CD4-positive, alpha-beta T cell treated with Interferon alpha-2 for 1 hour (primary cell): ENCODE measurements around the gene ARPC5.
A peak's percentile ranks its signal among the peaks of the same experiment; 100 is the strongest.

ENCODE experiments used
- DNase-seq, 2 donors: peaks; one replicate each; pipeline ENCODE4 v3.0.0-alpha.2; 2020 to 2022

ARPC5 gene

DNA sequence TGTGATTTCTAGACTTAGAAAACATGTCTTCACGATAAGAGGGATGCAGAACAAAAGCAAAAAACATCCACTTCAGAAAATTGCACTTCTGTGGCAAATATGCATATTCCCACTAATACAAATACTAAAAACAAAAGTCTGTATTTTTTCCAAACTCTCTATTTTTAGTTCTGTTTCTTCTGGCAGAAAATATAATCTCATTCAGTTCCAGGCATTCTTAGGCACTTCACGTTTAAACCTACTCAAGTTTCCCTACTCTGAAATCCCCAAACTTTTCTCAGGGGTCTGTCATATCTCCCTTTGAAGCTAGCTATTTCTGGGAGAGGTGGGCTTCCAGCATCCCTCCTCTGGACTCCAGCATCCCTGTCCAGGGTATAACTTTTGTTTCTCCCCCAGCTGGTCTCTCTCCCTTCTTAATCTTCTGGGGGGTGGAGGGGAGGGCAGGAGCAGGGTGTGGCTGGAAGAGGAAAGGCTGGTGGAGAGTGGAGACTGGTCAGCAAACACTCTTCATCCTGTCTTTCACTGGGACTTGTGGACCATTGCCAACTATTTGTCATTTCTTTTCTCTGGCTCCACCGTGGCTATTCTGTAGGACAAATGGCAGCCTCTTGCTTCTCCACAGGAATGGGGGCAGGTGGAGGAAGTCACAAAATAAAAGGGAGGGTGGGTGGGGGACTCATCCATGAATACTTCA is 25.7 kb downstream of the ARPC5 start:
- no peak for DNase-seq

DNA sequence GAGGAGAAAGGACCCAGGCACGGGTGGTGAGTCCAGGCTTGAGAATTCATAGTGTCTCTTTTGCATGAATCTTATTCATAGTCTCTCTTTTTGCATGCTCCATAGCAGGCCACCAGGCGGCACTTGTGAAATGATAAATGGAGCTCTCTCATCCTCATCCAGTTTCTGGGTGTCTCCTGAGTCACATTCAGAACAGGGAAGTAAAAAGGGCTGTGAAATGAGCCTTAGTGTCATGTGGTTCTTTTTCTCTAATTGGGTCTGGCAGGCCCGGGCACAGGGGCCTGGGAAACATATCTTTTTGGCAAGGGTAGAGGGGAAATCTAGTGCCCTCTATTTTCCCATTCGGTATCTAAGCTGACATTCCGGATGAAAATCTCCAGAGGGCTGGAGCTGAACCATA is 26.3 kb downstream of the ARPC5 start:
- DNase-seq = peak in 1 of 2 donors; percentile 45

DNA sequence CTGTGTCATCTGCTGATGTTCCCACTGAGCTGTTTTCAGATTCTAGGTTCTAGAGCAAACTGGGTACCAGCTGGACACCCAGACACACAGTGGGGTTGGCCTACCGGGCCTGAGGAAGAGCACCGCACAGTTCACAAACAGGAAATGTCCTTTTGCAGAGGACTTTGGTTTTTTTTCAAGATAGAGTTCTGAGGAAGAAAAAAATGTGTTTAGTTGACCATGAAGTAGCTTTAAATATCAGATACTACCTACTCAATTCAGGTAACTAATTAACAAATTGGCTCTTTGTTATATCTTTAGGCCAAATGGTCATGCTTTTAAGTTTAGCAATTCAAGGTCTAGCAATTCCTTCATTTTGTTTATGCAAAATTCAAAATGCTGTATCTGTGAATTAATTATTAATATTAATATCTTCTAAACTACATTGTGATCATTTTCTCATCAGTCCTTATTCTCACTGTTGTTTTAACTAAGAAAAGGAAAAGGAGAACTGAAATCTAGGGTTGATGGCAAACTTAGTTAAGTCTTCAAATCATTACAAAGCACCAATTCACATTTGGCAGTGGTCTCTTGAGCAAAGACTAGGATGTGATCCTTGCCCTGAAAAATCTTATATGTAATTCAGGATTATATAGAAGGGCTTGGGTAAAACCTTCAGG is 28.1 kb downstream of the ARPC5 start:
- no peak for DNase-seq

DNA sequence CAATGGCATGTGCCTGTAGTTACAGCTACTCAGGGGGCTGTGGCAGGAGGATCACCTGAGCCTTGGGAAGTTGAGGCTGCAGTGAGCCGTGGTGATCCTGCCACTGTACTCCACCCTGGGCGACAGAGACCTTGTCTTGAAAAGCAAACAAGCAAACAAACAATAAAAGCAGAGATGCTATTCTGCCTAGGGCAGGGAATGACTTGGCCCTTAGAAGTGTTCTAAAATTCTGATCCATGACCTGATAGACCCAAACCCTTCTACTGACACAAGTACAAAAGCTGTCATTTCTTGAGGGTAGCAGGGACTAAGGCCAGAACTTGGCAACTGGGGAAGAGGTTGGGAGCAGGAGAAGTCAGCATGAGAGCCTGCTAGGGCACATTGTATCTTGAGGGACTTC is 29.7 kb downstream of the ARPC5 start:
- DNase-seq = no peak

DNA sequence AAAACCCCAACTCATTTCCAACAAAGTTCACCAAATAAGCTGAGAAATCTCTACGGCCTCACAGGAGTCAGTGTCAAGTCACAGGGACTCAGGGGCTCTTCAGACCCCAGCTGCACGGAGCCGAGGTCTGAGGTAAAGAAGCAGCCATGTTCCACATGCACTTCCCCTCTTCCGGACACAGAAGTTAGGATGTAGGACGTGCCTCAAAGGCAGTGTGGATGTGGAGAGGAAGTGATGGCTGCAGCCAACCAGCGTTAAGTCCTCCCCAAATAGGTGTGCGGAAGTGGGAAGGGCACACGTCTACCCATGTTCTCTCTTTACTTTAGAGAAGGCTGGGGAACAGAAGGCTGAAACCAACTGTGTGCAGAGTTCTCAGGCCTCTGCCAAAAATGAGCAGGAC is 30.8 kb downstream of the ARPC5 start:
- peak in 1 of 2 donors; percentile 20 for DNase-seq

DNA sequence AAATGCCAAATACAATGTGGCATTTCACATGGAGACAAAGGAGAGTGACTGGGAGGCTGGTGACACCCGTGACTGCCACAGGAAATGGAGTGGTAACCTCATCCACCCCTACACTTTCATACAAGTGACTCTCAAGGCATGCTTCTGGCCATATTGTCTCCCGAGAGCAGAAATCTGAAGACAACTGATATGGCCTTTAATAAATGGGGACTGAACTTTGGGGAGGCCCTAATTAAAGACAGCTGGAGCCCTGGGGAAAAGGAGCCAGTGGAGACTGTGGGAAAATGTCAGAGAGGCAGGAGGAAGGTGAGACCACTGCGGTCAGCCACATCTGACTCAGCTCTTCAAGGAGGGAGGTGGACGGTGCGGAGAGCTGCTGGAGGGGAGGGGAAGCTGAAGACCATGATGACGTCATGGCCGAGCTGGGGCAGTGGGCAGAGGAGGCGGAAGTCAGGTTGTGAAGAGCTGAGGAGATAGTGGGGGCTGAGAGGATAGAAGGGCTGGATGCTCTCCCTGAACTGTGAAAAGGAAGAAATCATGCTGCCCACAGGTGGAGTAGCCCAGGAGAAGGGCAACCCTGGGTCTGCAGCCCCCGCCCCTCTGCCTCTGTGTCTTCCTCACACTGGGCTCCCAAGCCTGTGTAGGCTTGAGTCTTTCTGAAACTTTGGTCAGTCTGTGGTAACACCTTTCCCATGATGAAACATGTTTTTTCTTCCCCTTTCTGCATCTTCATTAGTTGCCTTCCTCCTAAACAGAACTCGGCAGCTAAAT is 31.4 kb downstream of the ARPC5 start:
- DNase-seq = peak in 1 of 2 donors; percentile 62

DNA sequence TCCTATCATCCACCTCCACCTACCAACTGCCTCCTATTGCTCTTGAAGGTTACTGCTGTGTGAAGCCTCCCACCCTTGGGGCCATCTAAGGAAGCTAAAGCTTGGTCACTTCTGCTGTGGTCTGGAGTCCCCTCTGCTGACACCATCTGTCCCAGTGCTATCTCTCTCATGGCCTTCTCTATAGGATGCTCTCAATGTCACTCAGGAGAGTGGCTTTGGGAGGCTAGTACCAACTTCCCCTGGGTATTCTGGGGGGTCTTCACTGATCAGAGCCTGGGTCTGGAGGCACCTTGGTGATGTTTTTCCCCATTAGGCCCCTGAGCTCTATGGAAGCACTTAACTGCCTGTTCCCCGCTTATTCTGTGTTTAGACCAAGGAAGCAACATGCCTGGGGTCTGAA is 33.1 kb downstream of the ARPC5 start:
- DNase-seq = no peak

DNA sequence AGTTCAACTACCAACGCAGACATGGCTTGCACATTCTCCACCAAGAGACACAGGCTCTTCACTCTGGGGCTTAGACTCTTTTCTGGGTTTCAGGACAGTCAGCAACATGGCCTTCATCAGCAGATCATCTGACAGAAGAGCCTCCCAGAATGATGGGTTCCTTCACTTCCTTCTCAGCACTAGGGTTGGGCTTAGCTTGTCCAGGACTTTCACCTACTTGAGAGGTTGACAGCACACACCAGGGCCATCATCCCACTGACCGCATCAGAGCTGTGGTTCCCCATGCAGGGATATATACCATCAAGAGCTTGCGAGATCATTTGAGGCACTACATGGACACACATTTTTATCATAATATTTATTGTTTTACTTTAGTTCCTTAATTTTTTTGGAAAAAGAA is 34.9 kb downstream of the ARPC5 start:
- DNase-seq = no peak

DNA sequence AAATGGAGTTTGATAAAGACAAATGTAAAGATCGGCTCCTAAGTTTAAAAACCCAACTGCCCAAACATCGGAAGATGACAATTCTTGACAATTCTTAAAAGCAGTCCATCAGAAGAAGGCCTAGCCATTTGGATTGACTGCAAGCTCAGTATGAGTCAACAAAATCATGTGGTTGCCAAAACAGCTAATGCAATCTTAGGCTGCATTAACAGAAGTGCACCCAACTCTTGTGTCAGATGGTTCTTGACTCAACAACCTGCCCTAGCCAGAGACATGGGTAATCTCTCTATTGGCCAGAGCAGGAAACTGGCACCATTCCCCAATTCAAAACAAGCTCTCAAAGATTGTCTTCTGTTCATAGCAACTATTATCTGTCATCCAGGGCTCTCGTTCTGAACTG is 35.4 kb downstream of the ARPC5 start:
- DNase-seq = peak in 1 of 2 donors; percentile 33

DNA sequence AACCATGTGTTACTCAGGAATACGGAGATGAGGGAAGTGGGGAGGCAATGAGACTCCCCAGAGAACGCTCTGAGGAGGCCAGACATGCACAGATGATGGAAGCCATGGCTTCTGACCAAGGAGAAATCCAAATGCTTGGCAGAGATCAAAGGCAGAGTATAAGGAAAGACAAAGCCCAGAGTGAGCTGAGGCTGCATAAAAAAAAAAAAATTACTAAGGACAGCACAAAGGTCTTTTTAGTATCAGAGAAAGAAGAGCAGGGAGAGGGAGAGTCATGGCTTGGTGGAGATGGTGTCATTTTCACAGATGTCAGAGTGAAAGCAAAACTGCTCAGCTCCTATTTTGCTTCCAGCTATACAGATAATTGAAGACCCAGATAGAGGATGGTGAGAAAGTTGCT is 37.2 kb downstream of the ARPC5 start:
- no peak for DNase-seq

DNA sequence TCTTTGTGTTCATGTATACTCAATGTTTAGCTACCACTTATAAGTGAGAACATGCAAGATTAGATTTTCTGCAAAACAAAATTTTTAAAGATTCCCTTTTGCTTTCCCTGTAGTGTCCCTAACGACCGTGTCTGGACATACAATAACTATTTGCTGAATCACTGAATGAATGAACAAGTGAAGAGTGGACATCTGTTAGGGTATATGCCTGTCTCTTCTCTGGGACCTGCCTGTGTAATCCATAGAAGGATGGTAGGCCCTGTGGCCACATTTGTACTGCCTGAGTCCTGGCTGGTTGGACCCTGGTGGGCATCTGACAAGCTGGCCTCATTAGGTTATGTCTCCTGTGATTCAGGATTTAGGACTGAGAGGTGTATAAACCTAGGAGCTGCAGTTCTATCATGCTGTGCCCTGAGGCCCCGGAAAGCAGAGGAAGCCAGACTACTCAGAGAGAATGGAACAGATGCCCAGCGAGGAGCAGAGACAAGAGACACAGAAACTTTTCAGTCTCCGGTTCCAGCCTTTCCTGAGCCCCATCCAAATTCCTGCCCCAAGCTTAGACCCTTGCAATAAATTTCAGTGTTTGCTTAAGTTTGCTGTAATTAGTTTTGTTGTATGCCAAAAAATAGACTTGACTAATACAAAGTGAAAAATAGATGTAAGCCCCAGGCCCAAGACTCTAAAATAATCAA is 37.8 kb downstream of the ARPC5 start:
- no peak for DNase-seq

DNA sequence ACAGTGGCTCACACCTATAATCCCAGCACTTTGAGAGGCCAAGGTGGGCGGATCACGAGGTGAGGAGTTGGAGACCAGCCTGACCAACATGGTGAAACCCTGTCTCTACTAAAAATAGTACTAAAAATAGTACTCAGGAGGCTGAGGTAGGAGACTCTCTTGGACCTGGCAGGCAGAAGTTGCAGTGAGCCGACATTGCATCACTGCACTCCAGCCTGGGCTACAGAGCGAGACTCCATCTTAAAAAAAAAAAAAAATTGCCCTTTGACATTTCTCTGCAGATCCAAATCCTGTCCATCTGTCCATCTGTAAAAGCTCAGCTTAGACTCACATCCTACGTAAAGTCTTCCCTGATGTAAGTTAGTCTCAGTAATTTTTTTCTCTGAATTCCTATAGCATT is 39.1 kb downstream of the ARPC5 start:
- DNase-seq = no peak

DNA sequence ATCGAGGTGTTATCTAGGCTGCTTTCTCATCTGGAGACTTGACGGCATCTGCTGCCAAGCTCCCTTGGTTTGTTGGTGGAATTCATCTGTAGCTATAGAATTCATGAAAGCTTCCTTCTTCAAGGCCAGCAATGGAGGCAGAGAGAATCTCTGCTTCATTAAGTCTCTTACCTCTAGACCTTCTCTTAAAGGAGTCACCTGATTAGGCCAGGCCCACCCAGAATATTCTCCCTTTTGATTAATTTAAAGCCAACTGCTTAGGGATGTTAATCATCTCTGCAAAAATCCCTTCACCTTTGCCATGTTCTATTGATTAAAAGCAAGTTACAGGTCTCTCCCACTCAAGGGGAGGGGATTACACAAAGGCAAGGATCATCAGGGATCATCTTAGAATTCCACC is 40.0 kb downstream of the ARPC5 start:
- DNase-seq = no peak

DNA sequence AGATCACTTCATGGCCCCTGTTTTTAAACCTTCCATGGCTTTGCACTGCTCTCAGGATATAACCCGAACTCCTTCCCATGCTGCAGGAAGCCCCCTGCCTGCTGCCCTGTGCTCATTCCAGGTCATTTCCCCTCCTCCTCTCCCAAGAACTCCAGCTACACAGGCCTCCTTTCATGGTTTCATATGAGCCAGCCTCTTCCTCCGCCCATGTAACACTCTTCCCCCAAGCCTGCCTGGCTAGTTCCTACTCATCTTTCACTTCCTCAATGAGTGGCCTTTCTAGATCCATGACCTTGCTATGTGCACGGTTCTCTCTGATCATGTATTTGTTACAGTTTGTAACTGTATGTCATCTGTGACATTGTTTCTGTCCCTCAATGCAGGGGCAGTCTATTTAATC is 42.2 kb downstream of the ARPC5 start:
- DNase-seq = peak in 1 of 2 donors; percentile 39

DNA sequence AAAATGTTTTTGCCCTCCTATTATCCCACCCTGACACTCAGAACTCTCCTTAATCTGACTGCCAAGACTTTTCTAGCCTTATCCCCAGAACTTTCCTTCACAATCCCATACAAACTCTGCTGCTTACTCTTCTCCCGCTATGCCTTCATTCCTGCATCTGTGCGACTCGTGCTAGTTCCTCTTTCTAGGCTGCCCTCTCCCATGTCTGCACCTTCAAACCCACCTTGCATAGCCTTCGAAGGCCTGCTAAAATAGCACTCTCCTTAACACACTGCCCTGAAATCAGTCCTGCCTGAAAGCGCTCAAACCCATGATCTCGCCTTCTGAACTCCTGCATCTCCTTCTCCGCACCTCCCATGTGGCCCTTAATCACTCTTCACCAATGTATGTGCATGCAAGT is 42.9 kb downstream of the ARPC5 start:
- DNase-seq = no peak

DNA sequence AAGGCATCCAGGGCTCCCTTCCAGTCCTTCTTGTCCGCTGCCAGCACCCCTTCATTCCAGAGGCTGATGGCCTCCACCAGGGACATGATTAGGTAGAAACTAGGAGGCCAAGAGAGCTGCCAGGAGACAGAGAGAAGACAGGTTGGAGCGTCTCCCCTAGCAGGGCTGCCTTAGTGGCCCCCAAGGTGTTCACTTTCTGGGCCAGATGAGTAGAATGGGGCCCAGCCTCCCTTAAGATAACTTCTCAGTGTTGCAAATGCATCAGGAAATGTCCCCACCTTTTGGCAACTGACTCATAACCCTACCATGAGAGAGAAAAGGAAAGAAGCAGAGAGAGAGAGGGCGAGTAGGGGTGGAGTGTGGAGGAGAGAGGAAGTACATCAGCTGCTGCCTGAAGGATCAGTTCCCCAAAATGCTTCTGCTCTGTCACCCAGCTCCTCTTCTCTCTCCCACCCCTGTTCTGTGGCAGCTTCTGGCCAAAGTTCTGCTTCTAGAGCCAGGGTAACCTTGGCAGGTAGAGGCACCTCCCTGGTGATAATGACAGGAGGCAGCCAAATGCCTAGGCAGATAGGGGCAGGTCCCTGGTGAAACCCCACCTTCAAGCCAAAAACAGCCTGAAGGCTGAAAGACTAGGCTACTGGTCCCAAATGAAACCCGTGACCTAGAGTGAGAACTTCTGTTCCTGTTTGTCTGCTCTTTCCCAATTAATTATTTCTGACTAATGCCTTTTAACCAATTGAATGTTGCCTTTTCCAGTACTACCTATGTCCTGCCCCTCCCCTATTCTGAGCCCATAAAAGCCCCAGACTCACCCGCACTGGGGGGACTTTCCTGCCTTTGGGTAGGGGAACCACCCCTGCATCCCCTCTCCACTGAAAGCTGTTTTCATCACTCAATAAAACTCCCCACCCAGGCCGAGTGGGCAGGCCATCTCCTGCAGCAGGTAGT is 45.1 kb downstream of the ARPC5 start, which contains the start of gene NCF2:
NCF2 (minus strand) TSS at position 216 of the 948 bp plus-strand sequence; CDS start at position 86, 130 bp downstream.
- DNase-seq = peak; percentile 37 to 79

DNA sequence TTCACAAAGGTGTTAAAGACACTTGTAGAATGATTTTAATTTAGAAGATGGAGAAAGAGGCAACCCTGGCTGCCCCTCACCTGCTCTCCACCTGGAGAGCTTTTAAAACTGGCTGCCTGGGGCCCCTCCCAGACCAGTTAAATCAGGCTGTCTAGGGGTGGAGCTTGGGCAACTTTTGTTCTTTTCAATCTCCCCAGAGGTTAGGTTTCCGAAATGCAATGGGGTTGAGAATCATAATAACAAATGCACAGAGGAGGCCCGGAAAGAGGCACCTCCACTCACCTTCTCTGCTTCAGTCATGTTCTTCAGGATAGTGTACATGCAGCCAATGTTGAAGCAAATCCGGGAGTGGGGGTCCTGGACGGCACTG is 45.7 kb downstream of the ARPC5 start:
- DNase-seq = no peak

DNA sequence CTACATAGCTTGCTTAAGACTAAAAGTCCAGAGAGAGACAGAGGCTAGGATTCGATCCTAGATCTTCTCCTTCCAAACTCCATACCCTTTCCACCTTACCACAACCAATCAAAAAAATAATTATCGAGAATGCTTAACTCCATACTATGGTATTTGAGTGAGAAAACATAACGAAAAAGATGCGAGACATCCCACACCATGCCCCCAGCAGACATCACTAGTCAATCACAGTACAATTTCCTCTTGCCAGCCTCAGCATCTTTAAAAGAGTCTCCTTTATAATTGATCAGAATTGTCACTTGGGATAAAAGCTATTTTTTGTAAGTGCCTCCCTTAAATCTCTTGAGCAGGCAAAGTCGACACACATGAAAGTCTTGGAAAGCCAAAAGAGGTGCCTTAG is 46.2 kb downstream of the ARPC5 start:
- no peak for DNase-seq

DNA sequence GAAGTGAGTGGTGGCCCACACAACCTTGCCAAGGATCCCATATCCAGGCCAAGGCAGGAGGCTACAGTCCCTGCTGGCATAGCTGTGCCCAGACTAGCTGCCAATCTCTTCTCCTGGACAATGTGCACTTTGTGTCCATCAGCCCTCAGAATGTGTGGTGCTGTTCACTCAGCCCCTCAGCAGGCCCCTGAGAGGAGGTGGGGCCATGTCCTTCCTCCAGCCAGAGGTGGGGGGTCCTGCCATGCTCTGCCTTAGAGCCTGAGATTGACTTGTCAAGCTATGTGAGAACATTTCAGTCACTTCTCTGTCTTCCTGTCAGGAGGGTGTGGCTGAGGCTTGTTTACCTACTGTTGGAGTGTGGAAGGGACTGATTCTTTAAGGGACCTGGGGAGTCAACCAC is 46.8 kb downstream of the ARPC5 start:
- no peak for DNase-seq

DNA sequence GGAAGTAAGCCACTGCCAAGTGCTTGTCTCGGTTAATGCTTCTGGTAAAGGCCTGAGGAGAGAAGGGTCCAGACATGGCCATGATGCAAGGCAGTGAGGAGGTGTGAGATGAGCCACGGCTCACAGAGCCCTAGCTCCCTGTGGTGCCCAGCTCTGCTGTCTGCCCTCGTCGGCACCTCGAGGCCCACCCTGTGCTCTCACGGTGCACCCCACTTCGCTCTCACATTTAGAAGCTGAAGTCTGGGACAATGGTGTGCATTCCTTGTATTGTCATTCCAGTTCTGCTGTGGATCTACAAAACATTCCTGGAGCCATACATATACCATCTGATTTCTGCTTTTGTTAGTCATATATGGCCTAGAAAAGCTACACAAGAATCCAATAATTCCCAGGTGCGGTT is 48.7 kb downstream of the ARPC5 start:
- DNase-seq = no peak

DNA sequence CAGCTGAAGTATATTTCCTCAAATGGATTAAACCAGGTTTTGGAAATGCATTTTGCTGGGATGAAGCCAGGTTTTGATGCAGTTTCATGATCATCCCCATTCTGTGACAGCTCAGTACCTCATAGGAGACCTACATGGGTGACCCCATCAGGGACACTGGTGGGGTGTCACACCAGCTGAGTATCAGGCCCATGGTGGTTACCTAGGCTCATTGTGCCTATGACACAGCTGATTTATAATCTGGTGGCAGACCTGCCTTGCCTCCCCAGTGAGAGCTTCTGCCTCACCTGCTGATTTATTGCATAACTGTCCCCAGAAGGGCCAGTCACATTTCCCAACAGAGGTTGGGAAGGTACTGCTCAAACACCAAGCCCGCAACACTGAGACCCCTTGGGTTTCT is 49.1 kb downstream of the ARPC5 start:
- no peak for DNase-seq

DNA sequence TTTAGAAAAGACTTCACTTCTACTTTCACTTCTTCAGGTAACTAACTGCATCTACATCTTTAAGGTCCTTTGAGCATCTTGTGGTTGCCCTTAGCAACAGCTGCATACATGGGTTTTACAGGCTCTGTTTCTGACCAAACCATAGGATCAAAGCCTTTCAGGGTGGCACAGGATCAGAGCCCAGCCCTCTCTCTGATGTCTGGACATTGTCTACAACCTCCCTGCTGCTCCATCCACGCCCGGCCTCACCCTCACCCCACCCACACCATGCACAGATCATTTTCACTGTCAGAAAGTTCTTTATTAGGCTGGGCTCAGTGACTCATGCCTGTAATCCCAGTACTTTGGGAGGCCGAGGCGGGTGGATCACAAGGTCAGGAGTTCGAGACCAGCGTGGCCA is 50.5 kb downstream of the ARPC5 start:
- DNase-seq = no peak
